Endothelial cell (in vitro differentiated cells): Measurements from ENCODE around the gene PAIP1. TPM values are rescaled to one million over a fixed set of nuclear protein-coding genes. Genes with fewer than 3 reads are reported as not detected.
"Not testable (repeated sequence)": the region's sequence is repeated elsewhere in the genome, so short reads cannot be mapped to it uniquely, and the experiment has no call there.

Experiments used
- DNase-seq: peaks from one replicate; pipeline ENCODE4 v3.0.0; 2021; ENCODE audit warnings: low spot score
- H3K27ac Mint-ChIP-seq: one replicate; pipeline ENCODE4 v1.8.0; 2021; ENCODE audit warnings: mixed read lengths, inconsistent platforms; ENCODE audit not compliant: unreplicated experiment
- H3K27me3 Mint-ChIP-seq: one replicate; pipeline ENCODE4 v1.8.0; 2021; ENCODE audit warnings: mild to moderate bottlenecking, moderate library complexity, mixed read lengths, inconsistent platforms; ENCODE audit not compliant: unreplicated experiment
- H3K36me3 Mint-ChIP-seq: one replicate; pipeline ENCODE4 v1.8.0; 2021; ENCODE audit warnings: mild to moderate bottlenecking, low read depth, mixed read lengths, inconsistent platforms; ENCODE audit not compliant: unreplicated experiment
- H3K4me1 Mint-ChIP-seq: one replicate; pipeline ENCODE4 v1.8.0; 2021; ENCODE audit warnings: mild to moderate bottlenecking, mixed read lengths, inconsistent platforms; ENCODE audit not compliant: unreplicated experiment
- H3K4me3 Mint-ChIP-seq: one replicate; pipeline ENCODE4 v1.8.0; 2021; ENCODE audit warnings: mild to moderate bottlenecking, mixed read lengths, inconsistent platforms; ENCODE audit not compliant: unreplicated experiment
- H3K9me3 Mint-ChIP-seq: one replicate; pipeline ENCODE4 v1.8.0; 2021; ENCODE audit warnings: mixed read lengths, inconsistent platforms; ENCODE audit not compliant: unreplicated experiment
- CTCF ChIP-seq: fragments of 200-600 bp; sonication (generic); IDR thresholded peaks from one replicate; pipeline ENCODE4 v1.5.0; 2021; ENCODE audit warnings: antibody characterized with exemption; ENCODE audit not compliant: unreplicated experiment
- total RNA-seq: library from RNA; stranded (reverse); fragmentation: NEBNext Ultra II Directional; extraction: Animal tissue kit (Norgen Biotek cat#: 25700); gene quantifications from one replicate; pipeline ENCODE4 v1.2.1, GENCODE V29; 2021; ENCODE audit not compliant: unreplicated experiment

Gene PAIP1
- total RNA-seq, 1 donor from 2014 or later = 92.4 TPM

DNA sequence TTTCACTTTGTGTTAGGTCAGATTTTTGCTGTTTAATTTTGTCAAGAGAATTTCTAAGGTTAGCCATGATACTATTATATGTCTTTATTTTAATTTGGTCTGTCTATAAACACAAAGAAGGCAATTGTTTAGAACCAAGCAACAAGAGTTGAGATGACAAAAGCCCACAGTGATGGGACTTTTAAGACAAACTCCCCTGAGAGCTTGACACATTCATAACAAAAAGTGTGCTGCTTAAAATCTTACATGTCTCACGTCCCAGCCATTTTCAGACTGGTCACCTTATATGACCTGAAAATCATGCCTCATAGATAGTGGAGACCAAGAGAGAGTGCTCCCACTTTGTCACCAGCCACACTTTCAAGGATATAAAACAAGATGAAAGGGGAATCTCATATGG lies 24.5 kb upstream of the PAIP1 start:
- Mint-ChIP-seq H3K36me3 (no peaks in the 10 kb centered on the region), H3K9me3 (no peaks in the 10 kb centered on the region), H3K4me3 (no peak overlapping the region), H3K27me3 (no peaks in the 10 kb centered on the region), H3K27ac (no peak overlapping the region), H3K4me1 (no peaks in the 10 kb centered on the region)
- no peak for TF ChIP-seq CTCF
- no peak for DNase-seq

- not testable (repeated sequence) for H3K36me3 Mint-ChIP-seq, H3K27me3 Mint-ChIP-seq, H3K4me1 Mint-ChIP-seq, DNase-seq, H3K27ac Mint-ChIP-seq, H3K4me3 Mint-ChIP-seq, H3K9me3 Mint-ChIP-seq
Measured at GRCh38 chr5:43580402-43581210, 23.7 kb upstream of the PAIP1 start.

DNA sequence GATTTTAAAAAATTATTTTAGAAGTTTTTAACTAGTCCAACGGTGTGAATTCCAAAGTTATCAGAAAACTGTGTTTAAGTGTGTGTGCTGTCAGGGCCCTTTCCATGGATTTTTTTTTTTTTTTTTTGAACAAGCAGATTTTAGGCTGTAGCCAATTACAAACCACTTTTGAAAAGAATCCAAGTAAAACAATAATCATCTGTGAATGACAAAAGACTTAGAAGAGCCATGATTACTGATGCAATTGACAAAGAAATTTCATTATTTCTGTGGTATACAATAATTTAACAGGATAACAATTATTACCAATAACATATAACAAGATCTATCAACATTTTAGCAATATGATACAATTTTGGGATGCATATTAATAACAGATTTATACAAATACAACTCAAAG lies 16.2 kb upstream of the PAIP1 start:
- no peaks in the 10 kb centered on the region for H3K36me3 Mint-ChIP-seq
- no peak for DNase-seq
- no peaks in the 10 kb centered on the region for H3K27me3 Mint-ChIP-seq
- TF ChIP-seq CTCF = no peak
- H3K9me3 Mint-ChIP-seq = no peaks in the 10 kb centered on the region
- H3K4me3 Mint-ChIP-seq = no peak overlapping the region
- H3K27ac Mint-ChIP-seq = no peak overlapping the region
- H3K4me1 Mint-ChIP-seq = no peaks in the 10 kb centered on the region

DNA sequence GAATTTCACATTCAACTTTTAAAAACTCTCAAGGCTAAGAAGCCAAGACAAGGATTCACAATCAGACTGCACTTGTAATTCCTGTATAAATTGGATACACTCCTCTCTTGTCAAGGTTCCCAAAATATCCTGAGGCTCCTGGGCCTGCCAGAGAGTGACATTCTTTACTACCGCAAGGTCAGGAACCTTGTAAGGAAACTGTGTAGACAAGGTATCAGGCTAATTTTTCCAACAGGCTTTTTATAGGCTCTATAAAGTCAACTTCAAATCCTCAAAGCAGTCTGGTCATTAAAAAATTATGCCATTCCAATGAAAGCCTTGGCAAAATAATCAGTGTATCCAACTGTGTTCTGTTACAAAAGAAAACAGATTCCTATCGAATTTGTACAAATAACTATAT lies 15.5 kb upstream of the PAIP1 start:
- Mint-ChIP-seq H3K4me3 (no peak overlapping the region), H3K27ac (no peak overlapping the region), H3K9me3 (no peaks in the 10 kb centered on the region), H3K4me1 (no peaks in the 10 kb centered on the region), H3K36me3 (no peaks in the 10 kb centered on the region), H3K27me3 (no peaks in the 10 kb centered on the region)
- DNase-seq = no peak
- TF ChIP-seq CTCF = no peak

DNA sequence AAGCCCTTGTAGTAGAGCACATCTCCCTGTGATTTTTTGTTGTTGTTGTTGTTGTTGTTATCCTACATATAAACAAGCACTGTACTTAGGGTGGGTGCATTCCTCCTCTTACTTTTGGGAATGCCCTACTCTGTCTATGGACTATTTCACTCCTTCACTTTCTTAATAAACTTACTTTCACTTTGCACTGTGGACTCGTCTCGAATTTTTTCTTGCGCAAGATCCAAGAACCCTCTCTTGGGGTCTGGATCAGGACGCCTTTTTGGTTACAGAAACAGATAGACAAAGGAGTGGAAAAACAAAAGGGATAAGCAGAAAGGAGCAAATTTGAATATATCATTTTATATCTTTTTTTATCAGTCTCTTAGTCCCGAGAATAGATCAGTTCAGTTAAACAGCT lies 14.4 kb upstream of the PAIP1 start:
- Mint-ChIP-seq H3K36me3 (no peaks in the 10 kb centered on the region), H3K9me3 (no peaks in the 10 kb centered on the region), H3K27me3 (no peaks in the 10 kb centered on the region), H3K4me3 (no peak overlapping the region), H3K27ac (no peak overlapping the region), H3K4me1 (no peaks in the 10 kb centered on the region)
- no peak for TF ChIP-seq CTCF
- DNase-seq = no peak
